ENCODE measurements around the gene MMP17.

DNA sequence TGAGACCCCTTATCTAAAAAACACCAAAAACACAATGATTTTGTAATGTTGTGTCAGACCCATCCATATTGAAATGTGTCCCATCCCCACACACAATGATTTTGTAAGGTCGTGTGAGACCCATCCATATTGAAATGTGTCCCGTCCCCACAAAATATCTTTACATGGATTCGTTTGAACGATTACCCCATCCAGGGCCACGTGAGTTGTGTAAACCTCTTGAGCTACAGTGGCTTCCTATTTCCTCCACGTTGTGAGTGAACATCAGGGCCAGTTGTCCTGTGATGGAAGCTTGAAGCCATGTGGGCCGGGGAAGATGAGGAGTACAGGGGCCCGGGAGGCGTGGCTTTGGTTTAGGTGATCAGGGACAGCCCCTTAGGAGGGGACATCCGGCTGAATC lies 39.3 kb downstream of the MMP17 start:
- no peak for TF ChIP-seq EZH2 (IDR thresholded peaks at IDR 0.05; ENCODE audit: low read length)
- TF ChIP-seq, protein P1, sequence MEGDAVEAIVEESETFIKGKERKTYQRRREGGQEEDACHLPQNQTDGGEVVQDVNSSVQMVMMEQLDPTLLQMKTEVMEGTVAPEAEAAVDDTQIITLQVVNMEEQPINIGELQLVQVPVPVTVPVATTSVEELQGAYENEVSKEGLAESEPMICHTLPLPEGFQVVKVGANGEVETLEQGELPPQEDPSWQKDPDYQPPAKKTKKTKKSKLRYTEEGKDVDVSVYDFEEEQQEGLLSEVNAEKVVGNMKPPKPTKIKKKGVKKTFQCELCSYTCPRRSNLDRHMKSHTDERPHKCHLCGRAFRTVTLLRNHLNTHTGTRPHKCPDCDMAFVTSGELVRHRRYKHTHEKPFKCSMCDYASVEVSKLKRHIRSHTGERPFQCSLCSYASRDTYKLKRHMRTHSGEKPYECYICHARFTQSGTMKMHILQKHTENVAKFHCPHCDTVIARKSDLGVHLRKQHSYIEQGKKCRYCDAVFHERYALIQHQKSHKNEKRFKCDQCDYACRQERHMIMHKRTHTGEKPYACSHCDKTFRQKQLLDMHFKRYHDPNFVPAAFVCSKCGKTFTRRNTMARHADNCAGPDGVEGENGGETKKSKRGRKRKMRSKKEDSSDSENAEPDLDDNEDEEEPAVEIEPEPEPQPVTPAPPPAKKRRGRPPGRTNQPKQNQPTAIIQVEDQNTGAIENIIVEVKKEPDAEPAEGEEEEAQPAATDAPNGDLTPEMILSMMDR (optimal IDR thresholded peaks at IDR 0.05 in 1 of 3, IDR thresholded peaks at IDR 0.05 in 1 of 3, conservative IDR thresholded peaks at IDR 0.05 in 1 of 3; ENCODE audit: extremely low read depth in 1 of 3, insufficient read depth in 2 of 3, low read length in 3 of 3), result no peak
